Peyer's patch (tissue), 4 donors: ENCODE data around the gene ALX3. TPM values are rescaled to one million over a fixed set of nuclear protein-coding genes. Genes with fewer than 3 reads are reported as not detected.

Source experiments
- DNase-seq, 3 donors: peaks; one replicate each; pipeline ENCODE4 v3.0.0-alpha.2; 2017 to 2019
- H3K27ac ChIP-seq, 4 donors: fragments of 200-600 bp; sonication (generic); one replicate each; pipeline ENCODE4 v1.5.1; 2016 to 2019
- H3K27me3 ChIP-seq, 2 donors: fragments of 200-600 bp; sonication (generic); one replicate each; pipeline ENCODE4 v1.5.1; 2019
- H3K36me3 ChIP-seq, 3 donors: fragments of 200-600 bp; sonication (generic); one replicate each; pipeline ENCODE4 v1.5.1; 2016 to 2019
- H3K4me1 ChIP-seq, 4 donors: fragments of 200-600 bp; sonication (generic); one replicate each; pipeline ENCODE4 v1.5.1; 2016 to 2019
- H3K4me3 ChIP-seq, 4 donors: fragments of 200-600 bp; sonication (generic); 1 replicate in 3 of 4; 2 replicates in 1 of 4; pipeline ENCODE4 v1.5.1; 2016 to 2019; ENCODE audit warnings: mild to moderate bottlenecking in 1 of 4
- H3K9me3 ChIP-seq, 4 donors: fragments of 200-600 bp; sonication (generic); one replicate each; pipeline ENCODE4 v1.5.1; 2016 to 2019; ENCODE audit warnings: mild to moderate bottlenecking in 1 of 4
- CTCF ChIP-seq, 6 experiments: fragments of 450-650 bp in 4 of 6; fragments of 200-600 bp in 2 of 6; sonication (generic) in 1 of 6; IDR thresholded peaks; one replicate each; pipeline ENCODE4 v1.5.1; 2017 to 2019; ENCODE audit warnings: antibody characterized with exemption in 6 of 6, mild to moderate bottlenecking in 3 of 6, moderate library complexity in 1 of 6
- POLR2A ChIP-seq, 2 donors: fragments of 450-650 bp; IDR thresholded peaks; one replicate each; pipeline ENCODE4 v1.5.1; 2017; ENCODE audit warnings: antibody characterized with exemption in 2 of 2, mild to moderate bottlenecking in 2 of 2, moderate library complexity in 2 of 2
- total RNA-seq, 4 donors: library from RNA; depleted of rRNA; stranded (reverse); fragments of >200 nt; gene quantifications; one replicate each; pipeline ENCODE4 v1.1.0, GENCODE V29; 2016

Gene ALX3
- not detected for total RNA-seq

- Histone ChIP-seq H3K4me1 (peaks cover 3 to 39% (median 23%) of the 10 kb centered on the region in 4 donors), H3K4me3 (peak within 1 kb of the TSS in 2 of 4 donors; percentile 27 to 30), H3K9me3 (no peaks in the 10 kb centered on the region), H3K36me3 (no peaks in the 10 kb centered on the region), H3K27ac (no peak within 1 kb of the TSS), H3K27me3 (peaks cover 0 to 48% of the 10 kb centered on the region in 2 donors)
- no peak for TF ChIP-seq CTCF (IDR thresholded peaks at IDR 0.05)
- TF ChIP-seq POLR2A (IDR thresholded peaks at IDR 0.05) = no peak
- no peak for DNase-seq
Measured at GRCh38 chr1:110070671-110071242, at the start of gene ALX3. ALX3 (minus strand) TSS chr1:110070672; CDS start chr1:110070612, 60 bp downstream.

GRCh38 chr1:110119843-110120242, 49.4 kb upstream of the ALX3 start:
- TF ChIP-seq CTCF (IDR thresholded peaks at IDR 0.05) (no peak), POLR2A (IDR thresholded peaks at IDR 0.05) (no peak)
- DNase-seq = peak in 1 of 3 donors; percentile 50
- H3K27me3 ChIP-seq = no peaks in the 10 kb centered on the region
- peaks cover 0 to 3% (median 0%) of the 10 kb centered on the region in 4 donors for H3K9me3 ChIP-seq
- H3K36me3 ChIP-seq = no peaks in the 10 kb centered on the region
- H3K4me3 ChIP-seq = no peak overlapping the region
- H3K4me1 ChIP-seq = no peaks in the 10 kb centered on the region
- H3K27ac ChIP-seq = no peak overlapping the region

GRCh38 chr1:110118636-110119396, 48.3 kb upstream of the ALX3 start:
- Histone ChIP-seq H3K9me3 (peaks cover 0 to 3% (median 0%) of the 10 kb centered on the region in 4 donors), H3K27ac (no peak overlapping the region), H3K4me3 (no peak overlapping the region), H3K27me3 (no peaks in the 10 kb centered on the region), H3K36me3 (no peaks in the 10 kb centered on the region), H3K4me1 (no peaks in the 10 kb centered on the region)
- DNase-seq = peak in 1 of 3 donors; percentile 12
- TF ChIP-seq CTCF (IDR thresholded peaks at IDR 0.05) (no peak), POLR2A (IDR thresholded peaks at IDR 0.05) (no peak)

- no peak overlapping the region for H3K4me3 ChIP-seq
- no peaks in the 10 kb centered on the region for H3K4me1 ChIP-seq
- H3K27me3 ChIP-seq = no peaks in the 10 kb centered on the region
- H3K36me3 ChIP-seq = no peaks in the 10 kb centered on the region
- no peak for TF ChIP-seq CTCF (IDR thresholded peaks at IDR 0.05)
- no peak for TF ChIP-seq POLR2A (IDR thresholded peaks at IDR 0.05)
- no peak for DNase-seq
- H3K9me3 ChIP-seq = no peaks in the 10 kb centered on the region
- no peak overlapping the region for H3K27ac ChIP-seq
Measured at GRCh38 chr1:110114784-110115183, 44.3 kb upstream of the ALX3 start.

- Histone ChIP-seq H3K9me3 (no peaks in the 10 kb centered on the region), H3K4me3 (no peak overlapping the region), H3K27me3 (no peaks in the 10 kb centered on the region), H3K36me3 (no peaks in the 10 kb centered on the region), H3K4me1 (no peaks in the 10 kb centered on the region), H3K27ac (no peak overlapping the region)
- TF ChIP-seq CTCF (IDR thresholded peaks at IDR 0.05) (no peak), POLR2A (IDR thresholded peaks at IDR 0.05) (no peak)
- no peak for DNase-seq
Measured at GRCh38 chr1:110114173-110114572, 43.7 kb upstream of the ALX3 start.
